Measurements from ENCODE around the gene CASP10.
"Not testable (repeated sequence)": the region's sequence is repeated elsewhere in the genome, so short reads cannot be mapped to it uniquely, and the experiment has no call there.

The CASP10 gene

DNA sequence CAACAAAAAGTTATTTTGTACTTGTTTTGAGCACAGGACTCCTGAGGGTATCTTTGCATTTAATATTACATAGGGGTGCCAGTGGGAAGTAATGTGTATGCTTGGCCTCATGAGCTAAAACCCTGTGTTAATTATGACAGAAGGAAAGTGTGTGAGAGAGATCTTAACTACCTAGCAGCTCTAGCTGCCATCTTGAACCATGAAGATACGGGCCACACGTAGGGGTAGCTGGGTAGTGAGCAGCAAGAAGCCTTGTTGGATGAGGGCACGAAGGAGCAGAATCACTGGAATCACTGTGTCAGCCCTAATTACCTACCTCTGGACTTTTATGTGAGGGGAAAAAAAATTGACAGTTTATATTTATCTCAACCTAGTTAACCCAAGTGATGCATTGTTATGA, 15.4 kb upstream of the CASP10 start:
- Histone ChIP-seq H3K18ac (ENCODE audit: low read depth in 1 of 2, low read length in 2 of 2) (no peak overlapping the region), H3K23ac (ENCODE audit: low read length in 2 of 2) (no peak overlapping the region), H2BK12ac (ENCODE audit: low read length in 2 of 2) (no peak overlapping the region), H3K4me3 (ENCODE audit: insufficient read depth in 1 of 2, low read depth in 1 of 2, low read length in 2 of 2) (no peak overlapping the region), H2BK5ac (ENCODE audit: low read depth, low read length, poor library complexity, severe bottlenecking) (no peak overlapping the region), H3K36me3 (ENCODE audit: control insufficient read depth in 1 of 2, insufficient read depth in 2 of 2, low read depth in 1 of 2, low read length in 2 of 2) (peaks cover 35 to 40% of the 10 kb centered on the region in 2 experiments), H4K91ac (ENCODE audit: low read length) (no peak overlapping the region), H3K9me3 (ENCODE audit: control insufficient read depth, low read length) (no peaks in the 10 kb centered on the region), H2BK15ac (ENCODE audit: low read depth, poor library complexity, severe bottlenecking) (no peak overlapping the region), H3K27ac (ENCODE audit: low read length, poor library complexity, severe bottlenecking) (no peak overlapping the region), H4K8ac (ENCODE audit: low read length) (no peak overlapping the region), H3K9ac (ENCODE audit: low read length) (no peak overlapping the region), H3K4ac (ENCODE audit: low read depth in 1 of 2, low read length in 2 of 2) (no peak overlapping the region), H2BK120ac (ENCODE audit: low read depth, low read length) (no peak overlapping the region), H3K79me1 (replicated peaks; ENCODE audit: low read length, poor library complexity, severe bottlenecking) (peaks cover 5% of the 10 kb centered on the region), H2AFZ (ENCODE audit: low read depth, low read length) (no peak overlapping the region), H3K4me2 (ENCODE audit: low read length, poor library complexity, severe bottlenecking) (no peak overlapping the region), H3K4me1 (ENCODE audit: control insufficient read depth, insufficient read depth, low read depth, low read length) (no peaks in the 10 kb centered on the region), H2AK5ac (ENCODE audit: low read length, severe bottlenecking) (no peak overlapping the region), H3K14ac (ENCODE audit: low read length in 2 of 2) (no peak overlapping the region), H3K27me3 (ENCODE audit: control insufficient read depth in 1 of 2, insufficient read depth in 1 of 2, low read length in 2 of 2) (no peaks in the 10 kb centered on the region)
- DNase-seq, result no peak
- WGBS, result 100% methylated on average over 3 of the region's 3 CpGs

DNA sequence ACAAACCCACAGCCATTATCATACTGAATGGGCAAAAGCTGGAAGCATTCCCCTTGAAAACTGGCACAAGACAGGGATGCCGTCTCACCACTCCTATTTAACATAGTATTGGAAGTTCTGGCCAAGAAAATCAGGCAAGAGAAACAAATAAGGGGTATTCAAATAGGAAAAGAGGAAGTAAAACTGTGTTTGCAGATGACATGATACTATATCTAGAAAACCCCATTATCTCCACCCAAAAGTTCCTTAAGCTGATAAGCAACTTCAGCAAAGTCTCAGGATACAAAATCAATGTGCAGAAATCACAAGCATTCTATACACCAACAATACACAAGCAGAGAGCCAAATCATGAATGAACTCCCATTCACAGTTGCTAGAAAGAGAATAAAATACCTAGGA, 14.4 kb upstream of the CASP10 start:
- WGBS, result 100% methylated on average over 1 of the region's 1 CpG
- H3K18ac ChIP-seq (ENCODE audit: low read depth in 1 of 2, low read length in 2 of 2); H3K4me3 ChIP-seq (ENCODE audit: insufficient read depth in 1 of 2, low read depth in 1 of 2, low read length in 2 of 2); H3K27ac ChIP-seq (ENCODE audit: low read length, poor library complexity, severe bottlenecking); H3K27me3 ChIP-seq (ENCODE audit: control insufficient read depth in 1 of 2, insufficient read depth in 1 of 2, low read length in 2 of 2); H3K4me1 ChIP-seq (ENCODE audit: control insufficient read depth, insufficient read depth, low read depth, low read length); H4K91ac ChIP-seq (ENCODE audit: low read length); H3K79me1 ChIP-seq (replicated peaks; ENCODE audit: low read length, poor library complexity, severe bottlenecking); H4K8ac ChIP-seq (ENCODE audit: low read length); H3K9me3 ChIP-seq (ENCODE audit: control insufficient read depth, low read length); DNase-seq; H3K4me2 ChIP-seq (ENCODE audit: low read length, poor library complexity, severe bottlenecking); H2BK15ac ChIP-seq (ENCODE audit: low read depth, poor library complexity, severe bottlenecking); H2AFZ ChIP-seq (ENCODE audit: low read depth, low read length); H2BK120ac ChIP-seq (ENCODE audit: low read depth, low read length); H3K9ac ChIP-seq (ENCODE audit: low read length); H3K23ac ChIP-seq (ENCODE audit: low read length in 2 of 2); H2AK5ac ChIP-seq (ENCODE audit: low read length, severe bottlenecking); H2BK5ac ChIP-seq (ENCODE audit: low read depth, low read length, poor library complexity, severe bottlenecking); H3K4ac ChIP-seq (ENCODE audit: low read depth in 1 of 2, low read length in 2 of 2); H3K14ac ChIP-seq (ENCODE audit: low read length in 2 of 2); H2BK12ac ChIP-seq (ENCODE audit: low read length in 2 of 2): not testable (repeated sequence)
- H3K36me3 ChIP-seq (ENCODE audit: control insufficient read depth in 1 of 2, insufficient read depth in 2 of 2, low read depth in 1 of 2, low read length in 2 of 2), result peaks cover 30% of the 10 kb centered on the region in 2 experiments

- no peak for DNase-seq
- Histone ChIP-seq H2BK15ac (ENCODE audit: low read depth, poor library complexity, severe bottlenecking) (no peak overlapping the region), H3K4me3 (ENCODE audit: insufficient read depth in 1 of 2, low read depth in 1 of 2, low read length in 2 of 2) (no peak overlapping the region), H3K27me3 (ENCODE audit: control insufficient read depth in 1 of 2, insufficient read depth in 1 of 2, low read length in 2 of 2) (no peaks in the 10 kb centered on the region), H2BK120ac (ENCODE audit: low read depth, low read length) (no peak overlapping the region), H2AK5ac (ENCODE audit: low read length, severe bottlenecking) (no peak overlapping the region), H4K91ac (ENCODE audit: low read length) (no peak overlapping the region), H3K14ac (ENCODE audit: low read length in 2 of 2) (no peak overlapping the region), H3K4me1 (ENCODE audit: control insufficient read depth, insufficient read depth, low read depth, low read length) (no peaks in the 10 kb centered on the region), H3K4ac (ENCODE audit: low read depth in 1 of 2, low read length in 2 of 2) (no peak overlapping the region), H3K79me1 (replicated peaks; ENCODE audit: low read length, poor library complexity, severe bottlenecking) (no peaks in the 10 kb centered on the region), H3K4me2 (ENCODE audit: low read length, poor library complexity, severe bottlenecking) (no peak overlapping the region), H2BK12ac (ENCODE audit: low read length in 2 of 2) (no peak overlapping the region), H3K27ac (ENCODE audit: low read length, poor library complexity, severe bottlenecking) (no peak overlapping the region), H3K23ac (ENCODE audit: low read length in 2 of 2) (no peak overlapping the region), H3K9me3 (ENCODE audit: control insufficient read depth, low read length) (no peaks in the 10 kb centered on the region), H3K36me3 (ENCODE audit: control insufficient read depth in 1 of 2, insufficient read depth in 2 of 2, low read depth in 1 of 2, low read length in 2 of 2) (peaks cover 14 to 15% of the 10 kb centered on the region in 2 experiments), H3K9ac (ENCODE audit: low read length) (no peak overlapping the region), H2BK5ac (ENCODE audit: low read depth, low read length, poor library complexity, severe bottlenecking) (no peak overlapping the region), H3K18ac (ENCODE audit: low read depth in 1 of 2, low read length in 2 of 2) (no peak overlapping the region), H2AFZ (ENCODE audit: low read depth, low read length) (no peak overlapping the region), H4K8ac (ENCODE audit: low read length) (no peak overlapping the region)
- 69% methylated on average over 4 of the region's 6 CpGs for WGBS
Measured at GRCh38 chr2:201171259-201171814, 11.6 kb upstream of the CASP10 start.

DNA sequence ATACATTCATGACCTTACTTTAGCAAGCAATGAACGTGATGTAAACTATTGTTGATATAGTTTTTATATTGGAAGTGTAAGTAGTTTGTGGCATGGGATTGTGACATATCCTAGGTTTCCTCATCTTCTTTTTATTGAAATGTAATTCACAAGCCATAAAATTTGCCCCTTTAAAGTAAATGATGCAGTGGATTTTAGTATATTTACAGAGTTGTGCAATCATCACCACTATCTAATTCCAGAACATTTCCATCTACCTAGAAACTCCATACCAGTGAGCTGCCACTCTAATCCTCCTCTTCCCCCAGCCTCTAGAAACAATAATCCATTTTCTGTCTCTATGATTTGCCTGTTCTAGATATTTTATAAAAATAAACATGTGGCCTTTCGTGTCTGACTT, 10.7 kb upstream of the CASP10 start:
- no peak overlapping the region for H3K14ac ChIP-seq (ENCODE audit: low read length in 2 of 2)
- no peak overlapping the region for H2BK12ac ChIP-seq (ENCODE audit: low read length in 2 of 2)
- no peak overlapping the region for H3K4me2 ChIP-seq (ENCODE audit: low read length, poor library complexity, severe bottlenecking)
- H3K18ac ChIP-seq (ENCODE audit: low read depth in 1 of 2, low read length in 2 of 2), result no peak overlapping the region
- peaks cover 6 to 7% of the 10 kb centered on the region in 2 experiments for H3K36me3 ChIP-seq (ENCODE audit: control insufficient read depth in 1 of 2, insufficient read depth in 2 of 2, low read depth in 1 of 2, low read length in 2 of 2)
- H3K4ac ChIP-seq (ENCODE audit: low read depth in 1 of 2, low read length in 2 of 2), result no peak overlapping the region
- H2BK120ac ChIP-seq (ENCODE audit: low read depth, low read length), result no peak overlapping the region
- no peaks in the 10 kb centered on the region for H3K27me3 ChIP-seq (ENCODE audit: control insufficient read depth in 1 of 2, insufficient read depth in 1 of 2, low read length in 2 of 2)
- H2BK15ac ChIP-seq (ENCODE audit: low read depth, poor library complexity, severe bottlenecking), result no peak overlapping the region
- no peaks in the 10 kb centered on the region for H3K79me1 ChIP-seq (replicated peaks; ENCODE audit: low read length, poor library complexity, severe bottlenecking)
- H3K27ac ChIP-seq (ENCODE audit: low read length, poor library complexity, severe bottlenecking), result no peak overlapping the region
- no peak overlapping the region for H4K91ac ChIP-seq (ENCODE audit: low read length)
- no peak overlapping the region for H2BK5ac ChIP-seq (ENCODE audit: low read depth, low read length, poor library complexity, severe bottlenecking)
- H3K9ac ChIP-seq (ENCODE audit: low read length), result no peak overlapping the region
- no peak overlapping the region for H2AK5ac ChIP-seq (ENCODE audit: low read length, severe bottlenecking)
- H3K4me3 ChIP-seq (ENCODE audit: insufficient read depth in 1 of 2, low read depth in 1 of 2, low read length in 2 of 2), result no peak overlapping the region
- H3K9me3 ChIP-seq (ENCODE audit: control insufficient read depth, low read length), result no peaks in the 10 kb centered on the region
- no peak overlapping the region for H3K23ac ChIP-seq (ENCODE audit: low read length in 2 of 2)
- H3K4me1 ChIP-seq (ENCODE audit: control insufficient read depth, insufficient read depth, low read depth, low read length), result peaks cover 1% of the 10 kb centered on the region
- no CpG with 5 or more reads among the region's 2 CpGs for WGBS
- no peak overlapping the region for H4K8ac ChIP-seq (ENCODE audit: low read length)
- no peak overlapping the region for H2AFZ ChIP-seq (ENCODE audit: low read depth, low read length)
- no peak for DNase-seq
